Spleen (tissue), 11 donors: ENCODE measurements around the gene SHISA9. TPM values are rescaled to one million over a fixed set of nuclear protein-coding genes. Genes with fewer than 3 reads are reported as not detected.

Source experiments
- DNase-seq: peaks from one replicate; pipeline ENCODE4 v3.0.0-alpha.2; 2020
- H3K27ac ChIP-seq, 8 donors: fragments of 200-600 bp; sonication (generic) in 7 of 8; 1 replicate in 4 of 8; 2 replicates in 4 of 8; pipeline versions ENCODE4 v1.5.0 to v1.8.0; 2016 to 2021; ENCODE audit warnings: inconsistent platforms in 4 of 8, mild to moderate bottlenecking in 4 of 8, moderate library complexity in 1 of 8
- H3K27me3 ChIP-seq, 7 donors: fragments of 200-600 bp; sonication (generic) in 6 of 7; replicated peaks in 1 of 7; 1 replicate in 4 of 7; 2 replicates in 3 of 7; pipeline versions ENCODE4 v1.5.0 to v1.8.0; 2016 to 2021; ENCODE audit warnings: inconsistent platforms in 3 of 7, mild to moderate bottlenecking in 1 of 7
- H3K36me3 ChIP-seq, 6 donors: fragments of 200-600 bp; sonication (generic) in 5 of 6; 1 replicate in 4 of 6; 2 replicates in 2 of 6; pipeline versions ENCODE4 v1.5.0 to v1.8.0; 2016 to 2021; ENCODE audit warnings: inconsistent platforms in 2 of 6
- H3K4me1 ChIP-seq, 6 donors: fragments of 200-600 bp; sonication (generic) in 5 of 6; 1 replicate in 3 of 6; 2 replicates in 3 of 6; pipeline versions ENCODE4 v1.5.0 to v1.8.0; 2016 to 2021; ENCODE audit warnings: inconsistent platforms in 3 of 6
- H3K4me3 ChIP-seq, 8 donors: fragments of 200-600 bp; sonication (generic) in 7 of 8; 1 replicate in 4 of 8; 2 replicates in 4 of 8; pipeline versions ENCODE4 v1.5.0 to v1.8.0; 2016 to 2021; ENCODE audit warnings: inconsistent platforms in 4 of 8, mild to moderate bottlenecking in 4 of 8, moderate library complexity in 2 of 8
- H3K9me3 ChIP-seq, 8 donors: fragments of 200-600 bp; sonication (generic) in 7 of 8; 1 replicate in 4 of 8; 2 replicates in 4 of 8; pipeline versions ENCODE4 v1.5.0 to v1.8.0; 2016 to 2021; ENCODE audit warnings: inconsistent platforms in 4 of 8
- POLR2A ChIP-seq, 3 donors: fragments of 450-650 bp; IDR thresholded peaks; one replicate each; pipeline ENCODE4 v1.5.1; 2017; ENCODE audit warnings: antibody characterized with exemption in 3 of 3, mild to moderate bottlenecking in 1 of 3
- POLR2AphosphoS5 ChIP-seq, 3 donors: sonication (generic); formaldehyde crosslinking; IDR thresholded peaks; one replicate each; pipeline ENCODE4 v1.5.1; 2017; ENCODE audit warnings: antibody characterized with exemption in 3 of 3
- WGBS, 5 donors: extraction: QIAGEN DNeasy Blood & Tissue Kit in 3 of 5; methylation state at CpG; one replicate each; pipeline versions ENCODE4 v1.1.5 to v1.1.7; 2013 to 2018; 5-methylcytosine and 5-hydroxymethylcytosine counted together
- intact Hi-C: fragments of 100-400 bp; cut with DNase I; formaldehyde crosslinking; loops from one replicate; pipeline ENCODE4 v1.15.0; 2023; ENCODE audit warnings: low total_unique reads
- polyA plus RNA-seq, 3 donors: library from polyadenylated mRNA; stranded (reverse); fragments of 200-250 nt; gene quantifications; one replicate each; pipeline ENCODE4 v1.2.1, GENCODE V29; 2013
- total RNA-seq, 7 donors: library from RNA; depleted of rRNA in 3 of 7; stranded (reverse); fragments of >200 nt in 3 of 7; fragmentation: NEBNext Ultra II Directional in 4 of 7; extraction: Animal tissue kit (Norgen Biotek cat#: 25700) in 4 of 7; gene quantifications; one replicate each; pipeline versions ENCODE4 v1.1.0 to v1.2.1, GENCODE V29; 2016 to 2021
- TF ChIP-seq, protein P1 (sequence below), 11 experiments: fragments of 200-600 bp in 7 of 11; fragments of 450-650 bp in 4 of 11; sonication (generic) in 4 of 11; IDR thresholded peaks in 8 of 11; conservative IDR thresholded peaks in 3 of 11; 1 replicate in 7 of 11; 2 replicates in 4 of 11; pipeline versions ENCODE4 v1.4.0 to v1.8.0; 2016 to 2021; ENCODE audit warnings: antibody characterized with exemption in 11 of 11, inconsistent platforms in 4 of 11, mild to moderate bottlenecking in 1 of 11
- donor health status: healthy with polysubstance abuse.
- donor health status: DM: no; HTN: no; CAD: no; lungs with moderate emphysema.
- donor health status: DM: no; HTN: no; CAD: no.
- donor health status: Bipolar disorder and iron deficiency.
- donor health status: healthy.
- donor health status: DM: no; HTN: no; CAD: no.
- donor health status: DM: yes; HTN: yes; CAD: no.

The SHISA9 gene
- total and polyA plus RNA-seq, 10 donors: 0.02 to 0.17 (median 0.05) TPM; not detected in 4

DNA sequence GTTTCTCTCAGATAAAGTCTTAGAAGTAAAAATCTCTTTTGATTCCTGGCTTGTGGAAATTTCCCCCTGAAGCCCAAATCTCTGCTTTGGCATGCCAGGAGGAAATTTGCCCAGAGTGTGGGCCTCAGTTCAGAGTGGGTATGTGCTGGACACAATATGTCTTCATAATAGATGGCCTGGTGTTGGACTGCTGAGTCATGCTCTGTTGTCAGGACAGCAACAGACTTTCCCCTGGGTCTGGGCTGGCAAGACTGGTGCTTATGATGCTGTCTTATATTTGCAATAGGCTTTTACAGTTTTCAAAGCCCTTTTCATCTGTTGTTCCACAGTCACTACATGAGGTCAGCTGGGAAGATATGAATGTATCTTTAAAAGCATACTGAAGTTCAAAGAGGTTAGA, 57.0 kb downstream of the SHISA9 start:
- Histone ChIP-seq H3K27me3 (no peaks in the 10 kb centered on the region), H3K27ac (no peak overlapping the region), H3K4me3 (no peak overlapping the region), H3K4me1 (no peaks in the 10 kb centered on the region), H3K36me3 (no peaks in the 10 kb centered on the region), H3K9me3 (peaks cover 0 to 28% (median 3%) of the 10 kb centered on the region in 8 donors)
- TF ChIP-seq POLR2A (IDR thresholded peaks at IDR 0.05) (no peak), POLR2AphosphoS5 (IDR thresholded peaks at IDR 0.05) (no peak)
- TF ChIP-seq, protein P1, sequence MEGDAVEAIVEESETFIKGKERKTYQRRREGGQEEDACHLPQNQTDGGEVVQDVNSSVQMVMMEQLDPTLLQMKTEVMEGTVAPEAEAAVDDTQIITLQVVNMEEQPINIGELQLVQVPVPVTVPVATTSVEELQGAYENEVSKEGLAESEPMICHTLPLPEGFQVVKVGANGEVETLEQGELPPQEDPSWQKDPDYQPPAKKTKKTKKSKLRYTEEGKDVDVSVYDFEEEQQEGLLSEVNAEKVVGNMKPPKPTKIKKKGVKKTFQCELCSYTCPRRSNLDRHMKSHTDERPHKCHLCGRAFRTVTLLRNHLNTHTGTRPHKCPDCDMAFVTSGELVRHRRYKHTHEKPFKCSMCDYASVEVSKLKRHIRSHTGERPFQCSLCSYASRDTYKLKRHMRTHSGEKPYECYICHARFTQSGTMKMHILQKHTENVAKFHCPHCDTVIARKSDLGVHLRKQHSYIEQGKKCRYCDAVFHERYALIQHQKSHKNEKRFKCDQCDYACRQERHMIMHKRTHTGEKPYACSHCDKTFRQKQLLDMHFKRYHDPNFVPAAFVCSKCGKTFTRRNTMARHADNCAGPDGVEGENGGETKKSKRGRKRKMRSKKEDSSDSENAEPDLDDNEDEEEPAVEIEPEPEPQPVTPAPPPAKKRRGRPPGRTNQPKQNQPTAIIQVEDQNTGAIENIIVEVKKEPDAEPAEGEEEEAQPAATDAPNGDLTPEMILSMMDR (IDR thresholded peaks at IDR 0.05 in 8 of 11, conservative IDR thresholded peaks at IDR 0.05 in 3 of 11): no peak
- intact Hi-C loops: no loop called here
- no peak for DNase-seq

DNA sequence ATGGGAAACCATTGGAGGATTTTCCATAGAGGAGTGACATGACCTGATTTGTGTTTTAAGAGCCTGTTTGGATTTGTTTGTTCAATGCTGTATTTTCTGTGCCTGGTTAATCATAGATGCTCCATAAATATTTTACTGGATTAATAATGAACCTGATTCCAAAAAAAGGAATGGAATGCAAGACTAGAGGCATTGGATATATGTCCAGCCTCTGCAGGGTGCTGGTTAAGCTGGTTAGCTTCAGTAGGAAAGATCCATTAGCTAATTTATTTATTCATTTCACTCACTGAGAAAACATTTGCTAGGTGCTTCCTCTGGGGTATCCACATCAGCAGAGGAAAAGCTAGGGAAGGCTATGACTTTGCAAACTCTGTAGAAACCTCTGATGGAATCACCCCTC, 57.7 kb downstream of the SHISA9 start:
- Histone ChIP-seq H3K27ac (no peak overlapping the region), H3K4me3 (no peak overlapping the region), H3K36me3 (no peaks in the 10 kb centered on the region), H3K27me3 (no peaks in the 10 kb centered on the region), H3K4me1 (no peaks in the 10 kb centered on the region), H3K9me3 (peaks cover 0 to 29% (median 3%) of the 10 kb centered on the region in 8 donors)
- intact Hi-C loops: no loop called here
- no peak for DNase-seq
- TF ChIP-seq, protein P1 (IDR thresholded peaks at IDR 0.05 in 8 of 11, conservative IDR thresholded peaks at IDR 0.05 in 3 of 11): no peak
- no peak for TF ChIP-seq POLR2A (IDR thresholded peaks at IDR 0.05)
- TF ChIP-seq POLR2AphosphoS5 (IDR thresholded peaks at IDR 0.05): no peak

DNA sequence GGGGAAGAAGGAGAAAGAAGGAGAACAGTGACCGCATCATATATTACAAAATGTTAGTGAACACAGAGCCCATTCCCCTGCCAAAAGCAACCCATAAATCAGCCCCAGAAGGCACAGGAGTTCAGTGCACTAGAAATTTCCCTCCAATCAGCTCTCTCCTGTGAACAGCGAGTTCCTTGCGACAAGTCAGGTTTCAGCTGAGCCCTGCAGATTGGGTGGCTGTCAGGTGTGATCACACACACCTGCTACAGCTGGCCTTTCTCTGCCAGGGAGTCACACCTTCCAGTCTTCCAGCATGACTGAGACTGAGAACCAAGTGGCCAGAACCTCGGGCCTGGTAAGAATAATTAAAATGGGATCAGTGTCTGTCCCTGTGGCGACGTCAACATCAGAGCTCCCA, 60.2 kb downstream of the SHISA9 start:
- Histone ChIP-seq H3K36me3 (no peaks in the 10 kb centered on the region), H3K4me3 (no peak overlapping the region), H3K4me1 (no peaks in the 10 kb centered on the region), H3K9me3 (peaks cover 0 to 29% (median 3%) of the 10 kb centered on the region in 8 donors), H3K27ac (no peak overlapping the region), H3K27me3 (no peaks in the 10 kb centered on the region)
- intact Hi-C loops: no loop called here
- no peak for DNase-seq
- 67 to 81% (median 80%) methylated on average over 4 to 6 of the region's 6 CpGs for WGBS, 5 donors
- TF ChIP-seq, protein P1 (IDR thresholded peaks at IDR 0.05 in 8 of 11, conservative IDR thresholded peaks at IDR 0.05 in 3 of 11): no peak
- TF ChIP-seq POLR2AphosphoS5 (IDR thresholded peaks at IDR 0.05) (no peak), POLR2A (IDR thresholded peaks at IDR 0.05) (no peak)

DNA sequence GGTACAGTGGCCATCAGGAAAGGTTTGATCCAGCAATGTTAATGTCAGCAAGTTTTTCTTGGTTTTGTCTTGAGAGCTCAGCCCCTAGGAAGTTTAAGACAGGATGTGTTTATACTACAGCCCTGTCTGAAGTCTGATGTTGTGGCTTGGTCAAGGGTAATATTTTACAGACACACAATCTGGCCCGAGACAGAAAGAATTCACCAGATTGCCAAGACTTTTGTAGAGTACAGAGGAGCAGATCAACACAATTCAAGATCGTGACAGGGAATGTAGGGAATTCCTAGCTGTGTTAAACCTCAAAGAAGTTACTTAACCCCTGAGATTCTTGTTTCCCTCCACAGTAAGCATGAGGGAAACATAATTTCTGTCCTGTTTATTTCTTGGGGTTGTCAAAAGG, 63.1 kb downstream of the SHISA9 start:
- WGBS, 5 donors: 40 to 62% (median 60%) methylated on average over 2 of the region's 2 CpGs
- DNase-seq: no peak
- intact Hi-C loops: no loop called here

More for the DNA sequence above, 63.1 kb downstream of the SHISA9 start:
- Histone ChIP-seq H3K27ac (no peak overlapping the region), H3K4me1 (no peaks in the 10 kb centered on the region), H3K9me3 (peaks cover 0 to 20% (median 3%) of the 10 kb centered on the region in 8 donors), H3K36me3 (no peaks in the 10 kb centered on the region), H3K27me3 (no peaks in the 10 kb centered on the region), H3K4me3 (no peak overlapping the region)
- TF ChIP-seq POLR2A (IDR thresholded peaks at IDR 0.05) (no peak), POLR2AphosphoS5 (IDR thresholded peaks at IDR 0.05) (no peak)
- TF ChIP-seq, protein P1 (IDR thresholded peaks at IDR 0.05 in 8 of 11, conservative IDR thresholded peaks at IDR 0.05 in 3 of 11): no peak
